GM21515 (cell line): ENCODE data around the gene STK32C.
"Not testable (repeated sequence)": the region's sequence is repeated elsewhere in the genome, so short reads cannot be mapped to it uniquely, and the experiment has no call there.

Experiments used
- ATAC-seq: cut with Tn5 transposase; IDR thresholded peaks from one replicate; pipeline ENCODE4 v1.9.1; 2021; ENCODE audit not compliant: unreplicated experiment

STK32C gene

DNA sequence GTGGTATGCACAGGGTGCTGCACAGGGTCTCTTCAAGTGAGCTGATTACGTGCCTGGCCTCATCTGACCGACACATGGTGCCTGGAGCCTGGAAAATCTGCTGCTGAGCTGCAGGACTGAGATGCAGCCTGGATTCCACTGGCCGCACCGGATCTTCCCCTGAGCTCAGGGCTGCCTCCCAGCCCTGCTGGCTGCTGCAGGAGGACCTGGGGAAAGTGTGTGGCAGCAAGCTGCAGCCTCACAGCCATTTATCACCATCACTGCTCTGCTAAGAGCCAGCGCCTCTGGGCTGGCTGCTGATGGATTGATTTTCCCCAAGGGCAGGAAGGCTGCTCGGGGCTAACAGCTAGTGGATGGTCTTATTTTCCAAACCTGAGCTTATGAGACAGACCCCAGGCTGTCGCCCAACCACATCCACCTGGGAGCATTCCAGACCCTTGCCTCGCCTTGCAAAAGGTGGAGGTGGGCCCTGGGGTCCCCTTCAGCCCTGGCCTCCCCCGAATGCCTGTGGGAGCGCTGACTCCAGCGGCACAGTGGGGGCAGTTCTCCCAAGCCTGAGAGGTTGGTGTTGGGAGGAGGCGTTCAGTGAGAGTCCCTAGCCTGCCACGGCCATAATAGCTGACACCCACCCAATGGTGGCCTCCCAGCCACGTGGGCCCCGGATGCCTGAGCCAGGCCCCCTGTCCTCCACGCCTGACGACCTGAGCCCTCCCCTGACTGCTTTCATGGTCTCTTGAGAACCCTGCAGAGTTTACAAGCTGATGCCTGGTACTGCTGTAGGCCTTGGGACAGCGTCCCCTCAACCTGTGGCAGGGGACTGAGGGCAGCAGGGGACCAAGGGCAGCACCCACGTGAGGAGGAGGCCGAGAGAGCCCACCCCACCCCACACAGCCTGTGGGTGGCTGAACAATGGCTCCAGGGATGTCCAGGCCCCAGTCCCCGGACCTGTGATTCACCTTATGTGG is 38.2 kb downstream of the STK32C start:
- no peak for ATAC-seq

DNA sequence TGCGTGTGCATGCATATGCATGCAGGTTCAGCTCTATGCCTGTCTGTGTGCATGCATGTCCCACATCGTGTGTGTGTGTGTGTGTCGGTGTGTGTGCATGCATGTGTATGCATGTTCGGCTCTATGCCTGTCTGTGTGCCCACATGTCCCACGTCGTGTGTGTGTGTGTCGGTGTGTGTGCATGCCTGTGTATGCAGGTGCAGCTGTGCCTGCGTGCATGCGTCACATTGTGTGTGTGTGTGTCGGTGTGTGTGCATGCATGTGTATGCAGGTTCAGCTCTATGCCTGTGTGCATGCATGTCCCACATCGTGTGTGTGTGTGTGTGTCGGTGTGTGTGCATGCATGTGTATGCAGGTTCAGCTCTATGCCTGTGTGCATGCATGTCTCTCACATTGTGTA is 39.8 kb downstream of the STK32C start:
- not testable (repeated sequence) for ATAC-seq

DNA sequence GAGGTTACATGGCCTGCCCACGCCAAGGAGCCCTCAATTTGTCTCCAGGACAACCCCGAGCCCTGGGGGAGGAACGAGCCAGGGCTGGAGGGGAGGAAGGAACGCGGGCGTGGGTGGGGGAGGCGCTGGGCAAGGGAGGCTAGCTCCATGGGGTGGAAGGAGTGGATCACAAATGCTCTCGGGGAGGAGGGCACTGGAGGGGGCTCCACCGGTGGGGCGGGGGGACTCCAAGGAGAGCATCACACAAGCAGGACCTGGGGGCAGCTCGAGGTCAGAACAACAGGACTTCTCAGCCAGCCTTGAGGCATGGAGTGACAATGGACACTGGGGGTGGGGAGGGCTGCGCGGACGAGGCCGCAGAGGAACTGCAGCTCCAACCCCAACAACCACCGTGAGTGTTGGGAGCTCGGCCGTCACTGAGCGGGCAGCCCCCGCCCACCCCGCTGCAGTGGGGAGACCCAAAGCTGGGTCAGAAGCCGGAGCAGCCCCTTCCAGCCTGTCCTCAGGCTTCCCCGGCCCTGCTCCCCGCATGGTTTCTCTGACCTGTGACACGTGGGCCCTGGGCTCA is 41.1 kb downstream of the STK32C start:
- ATAC-seq: no peak

DNA sequence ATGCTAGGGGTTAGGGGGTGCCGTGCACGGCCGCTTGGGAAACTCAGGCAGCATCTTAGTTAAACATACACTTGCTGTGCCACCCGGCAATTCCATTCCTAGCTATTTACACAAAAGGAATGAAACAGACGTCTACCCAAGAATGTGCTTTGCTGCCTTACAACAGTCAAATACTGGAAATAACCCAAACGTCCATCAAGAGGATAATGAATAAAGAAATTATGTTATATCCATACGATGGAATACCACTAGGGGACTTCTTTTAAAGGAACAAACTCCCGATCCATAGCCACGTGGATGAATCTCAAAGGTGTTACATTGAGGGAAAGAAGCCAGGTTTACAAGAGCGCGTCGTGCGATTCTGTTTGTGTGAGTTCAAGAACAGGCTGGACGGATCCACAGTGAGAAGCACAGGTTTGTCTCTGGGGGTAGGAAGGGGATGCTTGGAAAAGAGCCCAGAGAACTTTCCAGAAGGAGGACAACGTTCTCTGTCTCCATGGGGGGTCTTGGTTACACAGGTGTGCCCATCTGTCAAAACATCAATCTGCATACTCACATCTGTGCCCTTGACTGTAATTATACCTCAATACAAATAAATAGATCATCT is 41.8 kb downstream of the STK32C start:
- ATAC-seq: no peak

DNA sequence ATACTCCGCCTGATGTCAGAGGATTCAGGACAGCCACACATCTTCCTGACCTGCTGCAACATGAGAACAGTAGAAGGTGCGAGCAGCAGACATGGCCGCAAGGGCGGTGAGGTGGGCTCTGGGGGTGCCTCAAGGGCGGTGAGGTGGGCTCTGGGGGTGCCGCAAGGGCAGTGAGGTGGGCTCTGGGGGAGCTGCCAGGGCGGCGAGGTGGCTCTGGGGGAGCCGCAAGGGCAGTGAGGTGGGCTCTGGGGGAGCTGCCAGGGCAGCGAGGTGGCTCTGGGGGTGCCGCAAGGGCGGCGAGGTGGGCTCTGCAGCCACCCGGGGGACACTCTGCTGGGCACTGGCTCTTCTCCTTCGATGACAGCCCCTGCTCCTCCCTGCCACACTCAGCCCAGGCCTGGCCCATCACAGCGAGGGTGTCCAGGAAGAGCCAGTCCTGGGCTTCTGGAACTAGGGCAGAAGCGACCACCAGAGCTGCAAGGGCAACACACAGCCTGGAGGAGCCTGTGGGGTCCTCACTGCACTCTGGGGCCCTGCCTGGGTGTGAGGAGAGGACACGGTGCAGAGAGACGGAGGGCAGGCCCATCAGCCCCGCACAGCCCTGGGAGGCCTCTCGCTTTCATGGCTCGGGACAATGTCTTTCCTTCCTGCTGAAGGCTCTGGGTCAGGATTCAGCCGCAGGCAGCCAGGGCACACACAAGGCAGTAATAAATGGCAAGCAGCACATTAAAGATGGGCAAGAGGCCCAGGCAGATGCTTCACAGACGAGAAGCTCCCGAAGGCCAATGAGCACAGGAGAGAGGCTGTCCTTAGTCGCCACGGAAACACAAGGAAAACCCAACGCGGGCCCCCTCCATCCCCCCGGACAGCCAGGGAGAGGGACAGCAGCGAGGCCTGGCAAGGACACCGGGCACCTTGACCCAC is 42.5 kb downstream of the STK32C start:
- ATAC-seq: no peak

DNA sequence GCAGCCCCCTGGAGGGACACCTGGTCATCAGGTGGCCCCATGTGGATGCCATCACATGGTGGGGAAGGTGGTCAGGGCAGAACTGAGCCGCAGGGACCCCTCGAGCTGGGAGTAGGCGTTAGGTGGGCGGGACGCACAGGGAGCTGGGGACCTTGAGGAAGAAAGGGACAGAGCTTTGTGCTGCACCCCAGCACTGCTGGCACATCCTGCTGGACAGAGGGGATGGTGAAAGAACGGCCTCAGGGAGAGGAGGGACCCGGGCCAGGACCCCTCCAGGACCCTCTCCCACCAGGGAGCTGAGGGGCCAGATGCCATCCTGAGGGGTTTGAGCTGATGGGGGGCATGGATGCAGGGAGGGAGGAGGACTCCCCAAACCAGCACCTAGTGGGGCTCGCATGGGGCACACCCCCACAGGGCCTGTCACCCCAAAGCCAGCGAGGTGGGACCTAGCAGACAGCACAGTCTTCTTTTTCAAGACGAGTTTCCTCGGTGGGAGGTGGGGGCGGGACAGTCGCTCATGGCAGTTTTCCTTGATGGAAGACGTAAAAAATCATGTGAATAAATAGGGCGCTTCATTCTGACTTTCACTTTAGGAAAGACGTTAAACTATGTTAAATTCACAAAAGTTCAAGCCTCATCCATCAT is 43.3 kb downstream of the STK32C start:
- no peak for ATAC-seq

DNA sequence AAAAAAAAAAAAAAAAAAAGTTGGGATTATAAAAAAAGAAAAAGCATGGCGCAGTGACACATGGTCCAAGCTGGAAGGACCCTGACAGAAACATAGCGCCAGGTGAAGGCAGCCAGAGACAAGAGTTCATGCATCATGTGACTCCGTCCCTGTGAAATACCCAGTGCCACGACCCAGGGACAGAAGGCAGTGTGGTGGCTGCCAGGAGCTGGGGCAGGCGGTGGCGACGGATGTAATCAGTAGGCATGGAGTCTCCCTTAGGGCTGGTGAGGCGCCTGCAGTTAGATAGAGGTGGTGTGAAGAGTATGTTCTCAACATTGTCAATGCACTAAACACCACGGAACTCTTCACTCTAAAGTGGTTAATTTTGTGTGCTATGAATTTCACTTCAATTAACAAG is 43.9 kb downstream of the STK32C start:
- ATAC-seq: no peak

DNA sequence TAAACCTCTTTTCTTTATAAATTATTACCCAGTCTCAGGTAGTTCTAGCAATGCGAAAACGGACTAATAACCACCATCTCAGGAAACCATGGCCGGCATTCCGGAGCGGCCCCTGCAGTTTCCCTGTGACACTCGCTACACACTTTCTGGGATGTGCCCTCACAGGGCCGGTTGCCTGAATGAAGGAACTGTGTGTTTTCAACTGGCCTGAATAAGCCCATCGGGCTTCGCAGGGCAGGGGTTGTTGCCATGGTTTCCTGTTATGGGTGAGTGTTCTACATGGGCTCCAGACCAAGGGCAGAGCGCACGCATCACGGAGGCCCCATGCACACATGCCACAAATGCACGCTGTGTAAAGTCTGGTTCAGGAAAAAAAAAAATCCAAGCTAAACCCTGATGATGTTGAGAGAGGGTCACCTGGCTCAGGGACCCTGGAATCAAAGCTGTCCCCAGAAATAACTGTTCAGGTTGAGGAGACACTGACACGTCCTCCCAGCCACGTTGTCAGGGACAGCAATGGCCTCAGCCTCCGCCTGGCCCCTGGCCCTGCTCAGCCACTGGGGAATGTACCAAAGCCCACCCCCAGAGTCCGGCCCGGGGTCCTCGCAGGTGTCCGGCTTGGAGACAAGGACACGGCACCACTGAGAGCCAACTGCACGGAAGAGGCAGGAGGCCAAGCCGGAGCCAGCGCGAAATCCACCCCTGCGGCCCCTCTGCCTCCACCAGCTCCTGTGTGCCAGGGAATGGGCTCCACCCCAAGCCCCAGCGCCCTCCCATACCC is 47.9 kb downstream of the STK32C start:
- no peak for ATAC-seq

DNA sequence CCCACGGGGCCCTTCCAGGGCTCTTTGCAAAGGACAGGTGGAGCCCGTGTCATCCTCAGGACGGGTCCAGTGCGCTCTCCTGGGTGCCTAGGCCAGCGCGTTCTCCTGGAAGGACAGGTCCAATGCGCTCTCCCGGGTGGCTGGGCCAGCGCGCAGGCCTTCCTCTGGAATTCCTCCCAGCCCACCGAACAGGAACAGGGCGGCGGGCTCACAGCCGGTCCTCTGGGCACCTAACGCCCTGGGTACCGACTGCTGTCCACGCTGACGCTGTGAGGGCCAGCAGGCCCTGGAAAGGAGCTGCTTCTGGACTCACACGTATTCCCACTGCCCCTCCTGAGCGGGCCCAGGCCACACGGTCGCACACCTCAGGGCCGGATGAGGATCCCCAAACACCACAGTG is 49.3 kb downstream of the STK32C start:
- ATAC-seq: no peak

DNA sequence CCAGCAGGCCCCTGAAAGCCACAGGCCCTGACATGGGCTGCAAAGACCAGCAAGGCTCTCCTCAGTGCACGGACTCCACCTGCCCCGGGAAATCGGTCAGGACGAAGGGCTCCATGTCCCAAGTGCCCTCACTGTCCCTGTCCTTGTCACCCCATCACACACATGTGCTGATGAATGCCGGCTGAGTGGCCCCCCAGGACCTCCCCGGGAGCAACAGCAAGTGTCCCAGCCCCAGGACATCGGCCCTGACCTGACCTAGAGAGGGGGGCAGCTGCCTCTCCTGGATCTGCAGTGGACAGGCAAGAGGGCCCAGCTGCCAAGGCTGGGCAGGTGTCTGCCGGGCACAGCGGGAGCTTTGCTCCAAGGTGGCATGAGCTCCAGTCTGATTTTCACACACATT is 49.8 kb downstream of the STK32C start:
- no peak for ATAC-seq

DNA sequence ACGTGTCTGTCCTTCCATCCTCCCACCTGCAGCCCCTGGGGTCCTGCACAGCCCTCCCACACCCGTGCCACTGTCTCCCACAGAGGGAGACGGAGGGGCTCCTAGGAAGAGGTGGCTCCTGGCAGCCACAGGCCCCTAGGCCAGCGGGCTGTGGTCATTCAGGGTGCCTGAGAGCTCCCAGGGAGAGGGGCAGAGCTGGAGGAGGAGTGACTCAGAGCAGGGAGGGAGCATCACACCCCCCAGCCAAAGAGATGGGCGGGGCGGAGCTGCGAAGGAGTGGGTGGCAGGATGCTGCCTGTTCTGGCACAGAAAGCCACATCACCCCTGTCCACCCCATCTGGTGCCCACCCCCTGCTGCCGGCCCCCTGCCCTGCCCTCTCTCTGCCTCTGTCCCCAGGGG is 50.5 kb downstream of the STK32C start:
- ATAC-seq: no peak

DNA sequence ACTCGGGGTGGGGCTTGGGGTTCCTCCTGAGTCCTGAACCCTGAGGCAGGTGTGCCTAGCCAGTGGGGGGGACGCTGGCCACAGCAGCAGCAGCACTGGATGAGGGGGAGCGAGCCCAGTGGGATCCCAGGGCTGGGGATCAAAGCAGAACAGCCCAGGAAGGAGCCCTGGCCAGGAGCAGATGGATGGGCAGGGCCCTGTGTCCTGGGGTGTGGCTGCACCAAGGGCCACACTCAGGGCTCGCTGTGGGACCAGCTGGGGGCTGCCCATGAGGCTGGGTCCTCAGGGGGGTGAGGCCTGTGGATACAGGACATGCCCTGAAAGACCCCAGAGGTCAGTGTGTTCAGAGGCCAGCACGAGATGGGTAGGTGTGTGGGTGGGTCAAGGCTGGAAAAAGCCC is 50.9 kb downstream of the STK32C start:
- no peak for ATAC-seq

DNA sequence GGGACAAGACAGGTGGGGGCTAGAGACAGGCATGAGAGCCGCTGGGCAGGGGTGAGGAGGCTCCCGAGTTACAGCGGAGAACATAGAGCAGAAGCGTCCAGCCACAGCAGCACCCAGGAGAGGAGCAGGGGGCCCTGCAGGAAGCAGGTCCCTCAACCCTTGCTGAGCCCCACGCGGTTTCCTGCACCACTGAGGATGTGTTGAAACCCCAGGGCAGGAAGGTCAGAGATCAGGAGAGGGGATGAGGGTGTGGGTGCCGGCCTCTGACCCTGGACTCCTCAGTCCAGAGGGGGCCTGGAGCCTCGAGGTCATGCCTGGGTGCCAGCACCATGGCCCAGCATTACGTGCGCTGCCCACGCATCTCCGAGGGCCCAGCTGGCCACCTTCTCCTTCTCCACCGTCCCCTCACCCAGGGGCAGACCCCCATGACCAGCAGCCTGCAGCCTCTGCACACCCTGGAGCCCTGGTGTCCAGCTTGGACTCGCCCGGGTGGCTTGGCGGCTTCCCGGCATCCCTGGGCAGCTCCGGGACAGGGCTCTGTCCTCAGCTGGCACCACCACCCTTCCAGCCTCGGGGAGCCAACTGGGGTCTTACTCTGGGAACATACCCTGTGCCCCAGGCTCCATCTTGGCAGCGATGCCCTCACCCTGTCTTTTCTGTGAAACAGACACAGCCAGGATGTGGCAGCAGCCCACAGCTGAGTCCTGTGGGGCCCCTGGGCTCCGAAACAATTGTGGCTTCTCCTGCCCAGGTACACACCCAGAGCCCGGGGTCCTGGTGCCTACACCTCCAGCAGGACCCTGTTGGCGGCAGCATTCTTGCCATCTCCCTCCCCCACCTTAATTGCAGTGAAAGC is 52.0 kb downstream of the STK32C start:
- ATAC-seq: no peak

DNA sequence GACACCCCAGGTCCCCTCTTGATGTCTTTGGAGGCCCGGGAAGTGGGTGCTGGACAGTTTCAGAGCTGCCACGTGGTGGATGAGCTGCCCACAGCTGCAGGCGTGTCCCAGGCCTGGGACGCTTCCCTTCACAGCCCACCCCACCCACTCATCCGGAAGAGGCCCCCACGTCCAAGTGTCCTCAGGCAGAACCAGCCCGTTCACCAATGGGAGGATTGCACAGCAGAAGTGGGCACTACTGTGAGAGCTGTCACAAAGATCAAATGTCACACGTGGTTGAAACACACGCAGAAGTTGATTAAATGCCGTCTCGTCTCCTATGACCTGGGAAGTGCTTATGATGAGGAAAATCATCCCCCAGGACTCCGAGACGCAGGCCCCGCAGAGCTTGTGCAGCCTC is 52.9 kb downstream of the STK32C start:
- ATAC-seq: no peak

DNA sequence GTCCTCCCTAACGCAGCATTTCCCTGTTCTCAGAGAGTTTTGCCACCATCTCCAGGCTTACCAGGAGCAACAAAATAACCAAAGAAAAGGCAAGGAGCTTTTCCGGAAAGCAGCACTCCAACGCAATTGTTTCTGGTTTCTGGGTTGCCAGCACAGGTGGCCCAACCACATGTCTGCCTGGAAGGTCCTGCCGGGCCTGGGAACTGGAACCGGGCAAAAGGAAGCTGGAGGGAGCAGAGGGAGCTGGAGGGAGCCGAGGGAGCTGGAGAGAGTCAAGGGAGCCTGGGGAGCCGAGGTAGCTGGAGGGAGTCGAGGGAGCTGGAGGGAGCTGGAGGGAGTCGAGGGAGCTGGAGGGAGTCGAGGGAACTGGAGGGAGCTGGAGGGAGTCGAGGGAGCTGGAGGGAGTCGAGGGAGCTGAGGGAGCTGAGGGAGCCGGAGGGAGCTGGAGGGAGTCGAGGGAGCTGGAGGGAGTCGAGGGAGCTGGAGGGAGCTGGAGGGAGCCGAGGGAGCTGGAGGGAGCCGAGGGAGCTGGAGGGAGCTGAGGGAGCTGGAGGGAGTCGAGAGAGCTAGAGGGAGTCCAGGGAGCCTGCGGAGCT is 54.6 kb downstream of the STK32C start:
- no peak for ATAC-seq

DNA sequence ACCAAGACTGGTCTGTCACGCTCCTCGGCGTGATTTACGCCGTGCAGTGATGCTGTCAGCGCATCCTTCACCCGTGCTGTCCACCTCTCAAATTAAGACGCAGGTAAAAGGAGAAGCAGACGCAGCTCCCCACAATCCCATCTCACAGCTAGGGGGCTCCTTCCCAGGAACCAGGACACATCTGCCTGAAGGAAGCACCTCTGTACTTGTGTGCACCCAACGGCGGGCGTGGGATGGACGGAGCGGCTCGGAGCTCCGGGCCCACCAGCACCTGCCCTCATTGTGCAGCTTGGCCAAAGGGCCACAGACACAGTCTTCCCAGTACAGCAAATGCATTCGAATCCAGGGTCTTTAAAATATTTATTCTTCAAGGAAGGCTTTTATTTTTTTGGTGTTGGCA is 55.3 kb downstream of the STK32C start:
- ATAC-seq: no peak

DNA sequence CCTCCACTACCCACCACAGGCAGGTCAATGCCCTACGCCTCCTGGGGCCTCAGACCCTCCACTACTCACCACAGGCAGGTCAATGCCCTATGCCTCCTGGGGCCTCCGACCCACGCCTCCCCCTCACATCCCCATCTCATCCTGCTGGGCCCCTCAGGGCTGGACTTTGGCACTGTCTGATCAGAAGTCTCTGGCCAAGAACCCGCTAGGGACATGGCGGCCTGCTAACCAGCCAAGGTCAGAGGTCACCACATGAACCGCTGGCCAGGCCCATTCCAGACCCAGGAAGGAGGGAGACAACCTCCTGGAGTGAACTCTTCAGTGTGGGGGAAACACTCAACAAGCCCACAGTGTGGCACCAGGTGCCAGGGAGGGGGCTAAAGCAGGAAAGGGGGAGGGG is 55.8 kb downstream of the STK32C start:
- no peak for ATAC-seq
